Putamen (tissue), 1 donor: ENCODE measurements around the gene MCFD2.
A peak's percentile ranks its signal among the peaks of the same experiment; 100 is the strongest.

Experiments used
- DNase-seq: peaks from one replicate; pipeline ENCODE4 v3.0.0-alpha.2; 2016; ENCODE audit warnings: low spot score

MCFD2 gene

DNA sequence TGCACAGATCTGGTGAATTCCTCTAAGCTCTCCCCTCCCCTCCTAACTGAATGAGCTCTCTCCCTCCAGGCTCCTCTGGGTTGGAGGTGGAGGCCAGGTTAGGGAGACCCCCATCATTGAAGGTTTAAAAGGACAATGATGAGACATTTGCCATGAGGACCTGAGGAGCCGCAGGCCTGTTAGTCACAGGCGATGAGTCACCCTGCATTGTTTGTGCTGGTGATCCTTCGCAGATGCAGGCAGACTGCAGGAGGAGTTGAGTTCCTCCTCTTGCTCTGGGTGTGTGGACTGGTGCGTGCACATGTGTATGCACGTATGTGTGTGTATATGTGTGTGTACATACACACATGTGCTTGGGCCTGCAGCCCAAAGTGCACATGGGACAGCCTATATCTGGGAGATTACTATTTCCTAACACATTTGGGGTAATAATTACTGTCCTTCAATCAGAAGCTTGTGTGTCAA, 42.0 kb downstream of the MCFD2 start:
- no peak for DNase-seq

- DNase-seq: peak; percentile 39
These were observed 42.6 kb downstream of the MCFD2 start for GRCh38 chr2:46872902-46873603.

GRCh38 chr2:46871976-46872381, 43.6 kb downstream of the MCFD2 start:
- no peak for DNase-seq

DNA sequence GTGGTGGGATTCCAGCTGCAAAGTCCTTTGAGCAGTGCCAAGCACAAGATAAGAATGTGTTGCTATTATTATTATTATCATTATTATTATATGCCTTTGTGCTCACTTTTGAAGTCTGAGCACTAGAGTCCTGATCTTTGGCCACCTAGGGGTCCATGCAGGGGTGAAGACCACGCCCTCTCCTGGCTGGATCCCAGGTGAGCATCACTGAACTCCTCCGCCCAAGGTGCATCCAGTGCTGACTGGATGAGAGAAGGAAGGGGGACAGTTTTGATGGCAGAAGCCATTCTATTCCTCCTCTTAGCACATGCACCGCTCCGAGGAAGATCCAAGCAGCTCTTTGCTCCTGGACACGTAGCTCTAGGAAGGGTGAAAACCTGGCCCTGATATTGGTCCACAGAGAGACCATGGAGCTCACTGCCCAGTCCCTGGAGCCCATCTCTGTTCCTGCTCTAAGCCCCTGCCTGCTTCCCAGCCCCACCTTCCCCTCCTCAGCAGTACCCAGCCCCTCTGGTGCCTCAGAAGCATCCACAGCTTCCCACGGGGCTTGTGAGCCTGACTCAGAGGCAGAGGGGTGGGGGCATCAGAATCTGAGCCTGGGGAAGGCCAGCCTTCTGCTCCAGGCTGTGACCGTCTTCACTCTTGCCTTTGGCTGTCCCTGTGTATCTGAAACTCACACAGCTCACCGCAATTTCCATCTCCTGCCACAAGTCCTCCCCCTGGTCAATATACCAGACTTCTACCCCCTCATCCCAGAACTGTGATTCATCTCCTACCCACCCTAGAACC, 45.4 kb downstream of the MCFD2 start:
- no peak for DNase-seq

DNA sequence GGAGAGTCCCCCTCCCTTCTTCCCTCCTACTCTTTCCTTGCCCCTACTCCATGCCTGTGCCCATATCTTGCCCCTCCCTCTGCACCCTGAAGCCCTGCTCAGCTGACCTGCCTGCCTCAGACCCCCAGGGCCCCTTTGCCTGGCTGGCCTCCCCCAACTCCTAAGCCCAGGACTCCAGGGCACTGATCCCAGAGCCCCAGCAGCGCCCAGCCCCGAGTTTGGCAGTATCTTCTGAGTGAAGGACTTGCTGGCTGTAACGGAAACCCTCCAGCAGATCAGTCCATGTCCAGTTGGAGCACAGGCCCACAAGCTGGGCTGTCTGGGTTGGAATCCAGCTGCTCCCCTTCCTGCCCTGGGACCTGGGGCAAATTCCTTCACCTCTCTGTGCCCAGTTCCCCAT, 46.0 kb downstream of the MCFD2 start:
- DNase-seq: no peak

DNA sequence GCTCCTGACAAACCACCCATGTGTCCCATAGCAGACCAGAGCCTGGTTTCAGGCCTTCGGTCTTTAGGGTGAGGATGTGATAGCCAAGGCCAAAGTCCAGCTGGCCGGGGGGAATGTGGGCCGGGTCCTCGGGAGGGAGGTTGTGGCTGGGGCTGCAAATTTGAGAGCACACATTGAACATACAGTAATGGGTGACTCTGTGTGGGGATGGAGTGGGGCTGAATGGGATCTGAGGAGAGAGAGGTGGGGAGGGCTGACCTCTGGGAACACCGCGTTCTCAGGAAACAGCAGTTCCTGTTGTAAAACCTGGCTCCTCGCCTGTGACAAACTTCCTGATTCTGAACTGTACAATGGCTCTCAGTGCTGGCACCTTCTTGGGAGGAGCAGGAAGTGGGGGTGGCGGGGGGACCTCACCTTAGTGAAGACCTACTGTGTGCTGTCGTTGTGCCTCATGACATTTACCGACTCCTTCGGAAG, 48.8 kb downstream of the MCFD2 start:
- DNase-seq: no peak

- no peak for DNase-seq
These were observed 50.2 kb downstream of the MCFD2 start for GRCh38 chr2:46865181-46865970.

DNA sequence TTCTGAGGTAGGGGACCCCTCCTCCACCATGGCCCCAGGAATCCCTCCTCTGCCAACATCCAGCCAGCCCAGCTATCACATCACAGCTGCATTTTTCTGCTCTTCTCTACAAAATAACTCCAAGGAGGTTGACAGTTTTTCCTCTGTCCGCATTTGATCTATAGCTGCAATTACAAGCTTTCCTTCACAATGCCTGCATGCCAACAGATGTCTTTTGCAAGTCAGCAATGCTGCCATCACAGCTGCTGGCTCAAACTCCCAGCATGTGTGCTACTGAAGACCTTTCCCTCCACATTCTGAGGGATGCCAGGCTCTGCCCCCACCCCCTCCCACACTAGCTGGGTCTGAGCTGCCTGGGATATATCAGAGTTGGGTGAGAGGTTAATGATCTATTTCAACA, 51.7 kb downstream of the MCFD2 start:
- DNase-seq: no peak

DNA sequence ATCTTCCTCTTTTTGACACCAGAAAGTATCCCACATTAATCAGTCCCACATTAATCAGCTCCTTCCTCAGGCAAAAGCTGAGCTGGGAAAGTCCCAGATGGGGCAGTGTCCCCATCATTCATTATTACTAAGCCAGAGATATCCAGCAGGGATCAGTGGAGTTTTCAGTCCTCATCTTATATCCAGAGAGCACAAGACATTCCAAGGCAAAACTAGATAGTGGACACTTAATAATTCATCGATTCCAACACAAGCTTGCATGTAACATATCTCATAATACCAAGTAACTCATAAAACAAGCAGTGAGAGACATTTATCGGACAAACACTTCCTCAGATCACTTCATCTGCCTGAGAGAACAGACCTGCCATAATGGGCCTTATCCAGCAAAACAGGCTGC, 53.1 kb downstream of the MCFD2 start:
- DNase-seq: no peak

GRCh38 chr2:46861916-46862315, 53.7 kb downstream of the MCFD2 start:
- no peak for DNase-seq

- no peak for DNase-seq
These were observed 56.1 kb downstream of the MCFD2 start for GRCh38 chr2:46859482-46859881.

DNA sequence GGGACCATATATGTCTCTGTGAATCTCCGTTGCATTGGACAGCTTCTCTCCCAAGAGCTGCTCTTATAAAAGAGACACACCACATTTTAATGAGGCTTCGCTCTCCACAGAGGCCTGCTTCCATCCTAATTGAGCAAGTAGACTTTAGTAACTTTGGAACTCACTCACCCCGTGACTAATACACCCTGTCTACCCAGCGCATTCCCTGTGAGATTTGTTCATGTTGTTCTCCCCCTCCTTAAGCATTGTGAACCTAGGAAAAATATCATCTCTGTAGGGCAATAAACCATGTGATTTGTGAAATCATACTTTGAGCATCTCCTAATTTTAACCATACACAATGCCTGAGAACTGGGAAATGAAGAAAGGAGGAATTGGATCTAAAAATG, 56.9 kb downstream of the MCFD2 start:
- DNase-seq: no peak

- no peak for DNase-seq
These were observed 57.5 kb downstream of the MCFD2 start for GRCh38 chr2:46857871-46858701.

DNA sequence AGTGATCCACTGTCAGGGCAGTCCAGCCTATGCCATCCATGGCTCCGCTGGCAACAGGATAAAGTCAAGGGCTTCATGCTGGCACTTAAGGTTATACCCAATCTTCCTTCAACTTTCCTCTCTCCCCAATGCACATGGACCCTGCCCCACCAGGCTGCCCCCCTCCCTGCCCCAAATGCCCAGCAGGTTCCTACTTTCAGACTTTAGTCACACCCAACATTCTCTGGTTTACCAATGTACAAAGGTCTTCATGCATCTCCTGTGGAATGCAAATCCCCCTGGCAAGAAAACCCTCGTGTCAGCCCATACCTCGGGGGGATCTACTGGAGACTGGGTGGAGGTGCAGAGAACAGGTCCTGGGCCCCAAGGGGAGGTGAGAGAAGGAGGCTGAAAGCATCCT, 59.3 kb downstream of the MCFD2 start:
- no peak for DNase-seq

GRCh38 chr2:46855805-46856204, 59.8 kb downstream of the MCFD2 start:
- DNase-seq: no peak

DNA sequence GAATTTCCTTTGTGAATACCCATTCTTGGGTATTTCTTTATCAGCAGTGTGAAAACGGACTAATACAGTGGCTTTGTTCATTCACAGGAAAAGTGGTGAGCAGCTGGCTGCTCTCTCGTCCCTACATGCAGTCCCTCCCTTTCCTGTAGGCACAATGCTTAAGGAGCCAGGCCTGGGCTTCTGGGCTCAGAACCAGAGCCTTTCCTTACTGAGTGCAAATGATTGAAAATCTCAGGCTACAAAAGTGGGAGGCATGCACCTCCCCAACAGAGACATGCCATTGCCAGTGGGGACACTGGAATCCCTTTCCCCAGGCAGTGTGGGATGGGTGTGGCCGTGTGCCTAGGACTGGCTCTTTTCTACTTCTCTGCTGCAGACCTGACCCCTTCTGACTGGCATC, 61.3 kb downstream of the MCFD2 start:
- DNase-seq: no peak

GRCh38 chr2:46852598-46852997, 63.0 kb downstream of the MCFD2 start:
- DNase-seq: no peak

- no peak for DNase-seq
These were observed 63.5 kb downstream of the MCFD2 start for GRCh38 chr2:46852124-46852523.
